Neural progenitor cell (in vitro differentiated cells): ENCODE data around the gene FOXJ3. TPM values are rescaled to one million over a fixed set of nuclear protein-coding genes. Genes with fewer than 3 reads are reported as not detected.

ENCODE experiments used
- DNase-seq: peaks from one replicate; pipeline ENCODE4 v3.0.0-alpha.2; 2016; ENCODE audit warnings: low spot score
- H2AFZ ChIP-seq: fragments of 200-600 bp; sonication (generic); replicated peaks from 2 replicates; pipeline ENCODE4 v1.6.1; 2016; ENCODE audit warnings: antibody characterized with exemption
- H3F3A ChIP-seq: fragments of 200-600 bp; sonication (generic); 2 replicates; pipeline ENCODE4 v1.6.1; 2016; ENCODE audit warnings: antibody characterized with exemption, low read depth
- H3K27ac ChIP-seq: fragments of 200-600 bp; sonication (generic); 2 replicates; pipeline ENCODE4 v1.5.1; 2016; ENCODE audit warnings: mild to moderate bottlenecking
- H3K27me3 ChIP-seq: fragments of 200-600 bp; sonication (generic); 2 replicates; pipeline ENCODE4 v1.6.1; 2016; ENCODE audit warnings: mild to moderate bottlenecking, moderate library complexity
- H3K36me3 ChIP-seq: fragments of 200-600 bp; sonication (generic); 2 replicates; pipeline ENCODE4 v1.5.1; 2016
- H3K4me1 ChIP-seq: fragments of 200-600 bp; sonication (generic); 2 replicates; pipeline ENCODE4 v1.6.1; 2016; ENCODE audit warnings: mixed run types
- H3K4me2 ChIP-seq: fragments of 200-600 bp; sonication (generic); 2 replicates; pipeline ENCODE4 v1.6.1; 2016
- H3K4me3 ChIP-seq: fragments of 200-600 bp; sonication (generic); 2 replicates; pipeline ENCODE4 v1.5.1; 2016
- H3K79me2 ChIP-seq: fragments of 200-600 bp; sonication (generic); 2 replicates; pipeline ENCODE4 v1.6.1; 2016; ENCODE audit warnings: low read depth
- H3K9ac ChIP-seq: fragments of 200-600 bp; sonication (generic); 2 replicates; pipeline ENCODE4 v1.6.1; 2016
- H3K9me3 ChIP-seq: fragments of 200-600 bp; sonication (generic); 2 replicates; pipeline ENCODE4 v1.5.1; 2016; ENCODE audit warnings: low read depth
- H4K20me1 ChIP-seq: fragments of 200-600 bp; sonication (generic); 2 replicates; pipeline ENCODE4 v1.6.1; 2016; ENCODE audit warnings: low read depth
- H3K27ac Mint-ChIP-seq: 3 replicates; pipeline ENCODE4 v1.8.0; 2021; ENCODE audit warnings: mixed read lengths
- H3K27me3 Mint-ChIP-seq: 2 replicates; pipeline ENCODE4 v1.8.0; 2022; ENCODE audit warnings: low read depth, mild to moderate bottlenecking, inconsistent platforms, moderate library complexity, mixed read lengths; ENCODE audit not compliant: insufficient read depth
- H3K36me3 Mint-ChIP-seq: 3 replicates; pipeline ENCODE4 v1.8.0; 2021; ENCODE audit warnings: mixed read lengths
- H3K4me1 Mint-ChIP-seq: 3 replicates; pipeline ENCODE4 v1.8.0; 2021; ENCODE audit warnings: mixed read lengths
- H3K4me3 Mint-ChIP-seq: 3 replicates; pipeline ENCODE4 v1.8.0; 2021; ENCODE audit warnings: mild to moderate bottlenecking, moderate library complexity, mixed read lengths
- H3K9me3 Mint-ChIP-seq: 3 replicates; pipeline ENCODE4 v1.8.0; 2020; ENCODE audit warnings: mixed read lengths
- EZH2 ChIP-seq: fragments of 200-600 bp; sonication (generic); IDR thresholded peaks from 2 replicates; pipeline ENCODE4 v1.6.1; 2017; ENCODE audit warnings: antibody characterized with exemption, mild to moderate bottlenecking, moderate library complexity
- EZH2phosphoT487 ChIP-seq: fragments of 200-600 bp; sonication (generic); IDR thresholded peaks from 2 replicates; pipeline ENCODE4 v1.6.1; 2017; ENCODE audit warnings: antibody characterized with exemption
- total RNA-seq: library from RNA; depleted of rRNA; stranded (reverse); fragments of >200 nt; gene quantifications from 2 replicates; pipeline ENCODE4 v1.2.3, GENCODE V29; 2015; ENCODE audit warnings: low replicate concordance
- TF ChIP-seq, protein P1 (sequence below): fragments of 200-600 bp; sonication (generic); IDR thresholded peaks from 2 replicates; pipeline ENCODE4 v1.5.1; 2017; ENCODE audit warnings: antibody characterized with exemption, mild to moderate bottlenecking

FOXJ3 gene
- total RNA-seq, 1 donor from 2014 or later = 58.5 TPM

- no peaks in the 10 kb centered on the region for H3F3A ChIP-seq
- no peak overlapping the region for H3K4me3 Mint-ChIP-seq
- H3K27ac Mint-ChIP-seq = no peak overlapping the region
- peaks cover 5% of the 10 kb centered on the region for H3K36me3 Mint-ChIP-seq
- H3K27me3 ChIP-seq = no peaks in the 10 kb centered on the region
- no peak overlapping the region for H3K4me3 ChIP-seq
- no peaks in the 10 kb centered on the region for H3K9me3 ChIP-seq
- no peak for DNase-seq
- no peaks in the 10 kb centered on the region for H3K4me1 ChIP-seq
- H3K9ac ChIP-seq = no peak overlapping the region
- TF ChIP-seq, protein P1, sequence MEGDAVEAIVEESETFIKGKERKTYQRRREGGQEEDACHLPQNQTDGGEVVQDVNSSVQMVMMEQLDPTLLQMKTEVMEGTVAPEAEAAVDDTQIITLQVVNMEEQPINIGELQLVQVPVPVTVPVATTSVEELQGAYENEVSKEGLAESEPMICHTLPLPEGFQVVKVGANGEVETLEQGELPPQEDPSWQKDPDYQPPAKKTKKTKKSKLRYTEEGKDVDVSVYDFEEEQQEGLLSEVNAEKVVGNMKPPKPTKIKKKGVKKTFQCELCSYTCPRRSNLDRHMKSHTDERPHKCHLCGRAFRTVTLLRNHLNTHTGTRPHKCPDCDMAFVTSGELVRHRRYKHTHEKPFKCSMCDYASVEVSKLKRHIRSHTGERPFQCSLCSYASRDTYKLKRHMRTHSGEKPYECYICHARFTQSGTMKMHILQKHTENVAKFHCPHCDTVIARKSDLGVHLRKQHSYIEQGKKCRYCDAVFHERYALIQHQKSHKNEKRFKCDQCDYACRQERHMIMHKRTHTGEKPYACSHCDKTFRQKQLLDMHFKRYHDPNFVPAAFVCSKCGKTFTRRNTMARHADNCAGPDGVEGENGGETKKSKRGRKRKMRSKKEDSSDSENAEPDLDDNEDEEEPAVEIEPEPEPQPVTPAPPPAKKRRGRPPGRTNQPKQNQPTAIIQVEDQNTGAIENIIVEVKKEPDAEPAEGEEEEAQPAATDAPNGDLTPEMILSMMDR = no peak
- TF ChIP-seq EZH2 = no peak
- TF ChIP-seq EZH2phosphoT487 = no peak
- no peaks in the 10 kb centered on the region for H3K9me3 Mint-ChIP-seq
- no peaks in the 10 kb centered on the region for H3K36me3 ChIP-seq
- H3K4me1 Mint-ChIP-seq = no peaks in the 10 kb centered on the region
- H3K27me3 Mint-ChIP-seq = no peaks in the 10 kb centered on the region
- H3K27ac ChIP-seq = no peak overlapping the region
- H4K20me1 ChIP-seq = peaks cover 99% of the 10 kb centered on the region
- H3K79me2 ChIP-seq = peaks cover 100% of the 10 kb centered on the region
- no peak overlapping the region for H3K4me2 ChIP-seq
- H2AFZ ChIP-seq = no peak overlapping the region
These were observed 11.5 kb downstream of the FOXJ3 start for GRCh38 chr1:42323551-42323950.

DNA sequence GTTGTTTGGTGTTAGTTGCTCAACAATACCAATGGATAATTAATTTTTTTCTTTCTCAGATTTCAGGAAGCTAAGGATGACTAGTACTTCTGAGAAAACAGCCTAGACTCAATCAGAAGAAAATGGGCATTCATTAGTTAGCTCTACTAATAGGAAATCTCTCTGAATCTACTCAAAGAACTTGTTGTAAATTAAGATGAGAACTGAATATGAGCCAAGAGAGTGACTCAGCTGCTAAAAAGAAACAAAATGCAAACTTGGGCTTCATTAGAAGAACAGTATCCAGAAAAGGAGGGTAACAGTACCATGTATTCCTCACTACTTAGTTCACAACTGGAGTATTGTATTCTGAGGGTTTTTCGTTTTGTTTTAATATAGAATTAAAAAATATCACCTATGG is 12.5 kb downstream of the FOXJ3 start:
- no peak for DNase-seq
- Mint-ChIP-seq H3K9me3 (no peaks in the 10 kb centered on the region), H3K4me1 (no peaks in the 10 kb centered on the region), H3K27me3 (no peaks in the 10 kb centered on the region), H3K4me3 (no peak overlapping the region), H3K36me3 (peaks cover 9% of the 10 kb centered on the region), H3K27ac (no peak overlapping the region)
- no peaks in the 10 kb centered on the region for H3K36me3 ChIP-seq
- H4K20me1 ChIP-seq = peaks cover 99% of the 10 kb centered on the region
- no peak overlapping the region for H3K9ac ChIP-seq
- H3K79me2 ChIP-seq = peaks cover 100% of the 10 kb centered on the region
- H3K27me3 ChIP-seq = no peaks in the 10 kb centered on the region
- no peaks in the 10 kb centered on the region for H3F3A ChIP-seq
- H3K9me3 ChIP-seq = no peaks in the 10 kb centered on the region
- no peak for TF ChIP-seq EZH2phosphoT487
- TF ChIP-seq, protein P1 = no peak
- no peak for TF ChIP-seq EZH2
- no peak overlapping the region for H3K4me3 ChIP-seq
- H3K4me1 ChIP-seq = no peaks in the 10 kb centered on the region
- no peak overlapping the region for H3K27ac ChIP-seq
- no peak overlapping the region for H3K4me2 ChIP-seq
- H2AFZ ChIP-seq = no peak overlapping the region

DNA sequence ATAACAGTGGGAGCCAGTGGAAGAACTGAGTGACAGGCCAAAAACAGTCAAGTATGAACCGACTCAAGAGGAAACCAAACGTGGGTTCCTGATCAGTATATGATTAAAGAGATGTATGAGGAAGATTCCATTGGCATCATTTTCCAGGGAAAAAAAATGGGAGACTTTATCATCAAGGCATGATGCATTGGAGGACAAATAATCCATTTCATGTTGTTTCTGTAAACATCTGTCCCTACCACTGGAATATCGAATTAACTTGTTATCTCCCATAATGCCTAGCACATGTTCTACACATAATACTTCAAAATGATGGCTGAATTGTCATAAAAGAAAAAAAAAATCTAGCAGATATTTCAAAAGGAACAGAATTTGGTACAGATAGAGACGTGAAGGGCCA is 13.3 kb downstream of the FOXJ3 start:
- Mint-ChIP-seq H3K4me1 (no peaks in the 10 kb centered on the region), H3K27ac (no peak overlapping the region), H3K36me3 (peaks cover 9% of the 10 kb centered on the region), H3K27me3 (no peaks in the 10 kb centered on the region), H3K4me3 (no peak overlapping the region), H3K9me3 (no peaks in the 10 kb centered on the region)
- no peaks in the 10 kb centered on the region for H3K36me3 ChIP-seq
- H3K4me3 ChIP-seq = no peak overlapping the region
- H3K27ac ChIP-seq = no peak overlapping the region
- no peak overlapping the region for H2AFZ ChIP-seq
- no peaks in the 10 kb centered on the region for H3K4me1 ChIP-seq
- peaks cover 100% of the 10 kb centered on the region for H3K79me2 ChIP-seq
- no peaks in the 10 kb centered on the region for H3K27me3 ChIP-seq
- H3K9me3 ChIP-seq = no peaks in the 10 kb centered on the region
- TF ChIP-seq EZH2 (no peak), EZH2phosphoT487 (no peak)
- TF ChIP-seq, protein P1 = no peak
- H3K4me2 ChIP-seq = no peak overlapping the region
- peaks cover 99% of the 10 kb centered on the region for H4K20me1 ChIP-seq
- no peak overlapping the region for H3K9ac ChIP-seq
- DNase-seq = no peak
- H3F3A ChIP-seq = no peaks in the 10 kb centered on the region
